Gastroesophageal sphincter (tissue), 3 donors: ENCODE measurements around the gene LEPROT.

Experiments used
- EP300 ChIP-seq: sonication (generic); formaldehyde crosslinking; IDR thresholded peaks from one replicate; pipeline ENCODE4 v1.6.1; 2017; ENCODE audit warnings: antibody characterized with exemption, mild to moderate bottlenecking
- POLR2A ChIP-seq, 2 donors: fragments of 450-650 bp; IDR thresholded peaks; one replicate each; pipeline ENCODE4 v1.6.1; 2017; ENCODE audit warnings: antibody characterized with exemption in 2 of 2, mild to moderate bottlenecking in 2 of 2, moderate library complexity in 1 of 2
- POLR2AphosphoS5 ChIP-seq: sonication (generic); formaldehyde crosslinking; IDR thresholded peaks from one replicate; pipeline ENCODE4 v1.6.1; 2017; ENCODE audit warnings: antibody characterized with exemption
- TF ChIP-seq, protein P1 (sequence below), 4 experiments: fragments of 200-600 bp in 2 of 4; fragments of 450-650 bp in 2 of 4; sonication (generic) in 1 of 4; IDR thresholded peaks; one replicate each; pipeline ENCODE4 v1.5.1; 2017 to 2019; ENCODE audit warnings: antibody characterized with exemption in 4 of 4, mild to moderate bottlenecking in 2 of 4, moderate library complexity in 2 of 4

DNA sequence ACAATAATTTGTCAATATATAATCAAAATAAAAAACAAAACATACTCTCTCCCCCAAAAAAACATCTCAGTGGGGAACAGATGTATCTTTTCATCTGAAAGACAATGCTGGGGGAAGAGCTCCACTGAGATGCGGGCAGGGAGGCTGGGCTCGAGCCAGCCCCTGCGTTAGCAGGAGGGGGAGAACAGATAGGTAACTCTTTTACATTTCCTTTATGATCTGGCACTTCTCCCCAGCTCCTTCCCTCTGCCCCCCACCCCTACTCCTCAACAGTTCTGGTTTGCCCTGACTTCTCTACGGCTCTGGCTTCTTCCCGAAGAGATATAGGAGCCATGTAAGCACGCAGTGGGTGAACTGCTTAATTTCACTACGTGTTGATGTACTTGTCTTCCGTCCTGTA, 12.4 kb downstream of the LEPROT start:
- TF ChIP-seq POLR2AphosphoS5, result no peak
- TF ChIP-seq, protein P1, sequence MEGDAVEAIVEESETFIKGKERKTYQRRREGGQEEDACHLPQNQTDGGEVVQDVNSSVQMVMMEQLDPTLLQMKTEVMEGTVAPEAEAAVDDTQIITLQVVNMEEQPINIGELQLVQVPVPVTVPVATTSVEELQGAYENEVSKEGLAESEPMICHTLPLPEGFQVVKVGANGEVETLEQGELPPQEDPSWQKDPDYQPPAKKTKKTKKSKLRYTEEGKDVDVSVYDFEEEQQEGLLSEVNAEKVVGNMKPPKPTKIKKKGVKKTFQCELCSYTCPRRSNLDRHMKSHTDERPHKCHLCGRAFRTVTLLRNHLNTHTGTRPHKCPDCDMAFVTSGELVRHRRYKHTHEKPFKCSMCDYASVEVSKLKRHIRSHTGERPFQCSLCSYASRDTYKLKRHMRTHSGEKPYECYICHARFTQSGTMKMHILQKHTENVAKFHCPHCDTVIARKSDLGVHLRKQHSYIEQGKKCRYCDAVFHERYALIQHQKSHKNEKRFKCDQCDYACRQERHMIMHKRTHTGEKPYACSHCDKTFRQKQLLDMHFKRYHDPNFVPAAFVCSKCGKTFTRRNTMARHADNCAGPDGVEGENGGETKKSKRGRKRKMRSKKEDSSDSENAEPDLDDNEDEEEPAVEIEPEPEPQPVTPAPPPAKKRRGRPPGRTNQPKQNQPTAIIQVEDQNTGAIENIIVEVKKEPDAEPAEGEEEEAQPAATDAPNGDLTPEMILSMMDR (IDR thresholded peaks at IDR 0.05), result no peak
- TF ChIP-seq POLR2A (IDR thresholded peaks at IDR 0.05), result no peak
- no peak for TF ChIP-seq EP300
